Stimulated activated CD8-positive, alpha-beta memory T cell treated with anti-CD3 and anti-CD28 coated beads, Interleukin-12 subunit alpha, Interleukin-12 subunit beta, amount 100 ng/mL, for 24 hours (primary cell): Measurements from ENCODE around the gene CSF2RB.
A peak's percentile ranks its signal among the peaks of the same experiment; 100 is the strongest.
"Not testable (repeated sequence)": the region's sequence is repeated elsewhere in the genome, so short reads cannot be mapped to it uniquely, and the experiment has no call there.

Experiments used
- DNase-seq: peaks from one replicate; pipeline ENCODE4 v3.0.0-alpha.2; 2020; ENCODE audit errors: extremely low read depth

CSF2RB gene

DNA sequence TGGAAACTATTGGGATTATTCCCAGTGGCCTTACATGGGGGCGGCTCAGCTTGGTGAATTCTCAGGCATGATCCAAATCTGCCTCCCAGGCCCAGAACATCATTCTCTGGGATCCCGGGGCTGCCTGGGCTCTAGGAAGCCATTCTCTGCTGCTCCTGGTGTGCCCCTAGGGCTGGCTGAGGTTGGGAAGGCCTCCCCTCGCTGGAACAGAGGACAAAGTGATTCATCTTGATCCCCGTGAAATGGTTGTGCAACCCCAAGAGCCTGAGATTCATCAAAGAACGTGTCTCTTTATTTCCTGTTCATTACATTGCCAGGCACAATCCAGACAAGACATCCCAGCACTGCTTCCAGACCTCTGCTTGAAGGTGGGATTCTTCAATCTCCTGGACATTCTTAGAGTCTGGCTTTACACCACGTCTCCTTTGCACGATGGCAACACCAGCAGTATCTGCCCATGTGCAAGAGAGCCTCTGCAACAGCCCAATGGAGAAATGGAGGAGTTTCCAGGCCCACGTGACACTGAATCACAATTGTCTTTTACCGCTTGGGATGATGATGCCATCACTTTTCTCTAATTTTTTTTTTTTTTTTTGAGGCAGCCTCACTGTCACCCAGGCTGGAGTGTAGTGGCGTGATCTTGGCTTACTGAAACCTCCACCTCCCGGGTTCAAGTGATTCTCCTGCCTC is 53.6 kb downstream of the CSF2RB start:
- DNase-seq = no peak

DNA sequence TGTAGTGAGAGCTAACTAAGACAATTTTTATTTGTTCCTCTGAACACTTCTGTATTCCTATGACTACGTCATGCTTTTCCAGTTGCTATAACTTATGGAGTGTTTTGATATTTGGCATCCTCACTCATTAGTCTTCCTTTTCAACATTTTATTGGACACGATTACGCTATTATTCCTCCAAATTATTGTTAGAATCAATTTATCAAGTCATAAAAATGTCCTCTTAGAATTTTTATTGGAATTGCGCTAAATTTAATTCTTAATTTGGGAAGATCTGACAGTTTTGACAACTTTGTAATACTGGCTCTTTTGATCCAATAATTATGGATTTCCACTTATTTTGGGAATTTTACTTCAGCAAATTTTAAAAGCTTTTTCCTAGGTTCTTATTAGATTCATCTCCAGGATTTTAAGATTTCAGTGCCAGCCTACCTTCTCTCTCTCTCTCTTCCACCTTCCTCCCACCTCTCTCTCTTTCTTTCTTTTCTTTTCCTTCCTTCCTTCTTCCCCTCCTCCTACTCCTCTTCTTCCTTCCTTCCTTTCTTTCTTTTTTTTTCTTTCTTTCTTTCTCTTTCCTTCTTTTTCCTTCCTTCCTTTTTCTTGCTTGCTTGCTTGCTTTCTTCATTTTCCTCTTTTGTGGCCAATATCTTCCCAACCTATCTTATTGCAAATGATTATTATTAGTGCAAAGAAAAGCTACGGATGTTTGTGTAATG is 55.0 kb downstream of the CSF2RB start:
- no peak for DNase-seq

DNA sequence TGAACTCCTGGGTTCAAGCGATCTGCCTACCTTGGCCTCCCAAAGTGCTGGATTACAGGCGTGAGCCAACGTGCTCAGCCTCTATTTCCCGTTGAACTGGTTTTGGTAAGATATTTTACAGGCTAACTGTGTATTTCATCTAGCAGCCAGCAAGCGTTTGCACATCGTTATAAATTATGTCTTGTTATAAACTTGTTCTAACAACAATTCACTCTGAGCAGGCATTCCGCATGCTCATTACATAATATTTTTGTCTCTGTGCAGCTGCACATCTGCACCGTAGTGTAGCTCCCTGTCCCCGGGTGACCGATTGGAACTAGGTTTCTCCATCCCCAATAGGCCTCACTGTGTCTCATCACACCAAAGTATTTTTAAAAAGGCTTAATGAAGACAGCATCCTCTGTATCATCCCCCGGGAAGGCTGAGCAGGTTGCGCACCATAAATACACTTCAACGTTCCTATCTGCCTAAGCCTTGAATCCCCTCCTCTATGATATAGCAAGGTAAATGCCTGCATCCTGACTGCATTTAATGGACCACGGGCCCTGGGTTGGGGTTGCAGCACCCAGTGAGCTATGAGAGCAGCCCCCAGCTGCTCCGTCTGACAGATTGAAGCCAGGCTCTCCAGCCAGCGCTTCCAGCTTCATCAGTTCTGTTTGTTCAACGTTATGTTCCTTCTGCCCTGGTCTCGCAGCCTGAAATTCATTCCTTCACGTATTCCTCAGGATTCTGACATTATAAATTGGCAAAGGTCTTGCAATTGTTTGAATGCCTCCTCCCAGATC is 58.1 kb downstream of the CSF2RB start:
- DNase-seq = no peak

DNA sequence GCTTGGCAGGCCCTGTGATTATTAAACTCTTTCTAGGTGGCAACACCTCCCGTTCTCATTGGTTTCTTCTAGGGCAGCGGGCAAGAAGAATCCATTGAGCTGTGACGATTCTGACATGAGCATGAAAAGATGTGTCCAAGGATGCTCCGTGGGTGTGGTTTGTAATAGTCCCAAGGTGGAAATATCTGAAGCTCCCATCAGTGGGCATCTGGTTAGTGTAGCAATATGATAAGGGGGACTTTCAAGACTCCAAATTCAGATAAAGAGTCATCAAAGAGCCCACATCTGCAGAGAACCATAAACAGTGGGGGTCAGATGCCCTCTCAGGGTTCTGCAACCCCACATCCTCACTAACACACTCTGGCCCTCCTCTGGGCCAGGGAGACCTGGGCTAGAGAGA is 63.2 kb downstream of the CSF2RB start:
- no peak for DNase-seq

DNA sequence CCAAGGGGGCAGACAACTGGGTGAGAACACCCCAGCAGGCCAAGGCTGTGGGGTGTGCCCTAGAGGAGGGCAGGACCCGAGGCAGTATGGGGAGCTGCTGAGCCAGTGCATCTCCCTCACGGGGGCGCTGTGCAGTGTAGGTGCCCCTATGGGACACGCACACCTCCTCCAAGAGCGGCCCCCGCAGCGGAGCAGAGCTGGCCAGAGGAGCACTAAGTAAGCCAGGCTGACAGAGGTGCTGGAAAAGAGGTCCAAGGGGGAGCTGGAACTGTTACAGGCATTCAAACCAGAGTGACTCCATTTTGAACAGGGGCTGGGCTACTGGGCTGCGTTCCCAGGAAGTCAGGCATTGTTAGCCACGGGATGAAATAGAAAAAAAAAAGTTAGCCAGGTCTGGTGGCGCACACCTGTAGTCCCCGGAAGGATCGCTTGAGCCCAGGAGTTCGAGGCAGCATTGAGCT is 64.0 kb downstream of the CSF2RB start:
- peak; percentile 54 for DNase-seq

DNA sequence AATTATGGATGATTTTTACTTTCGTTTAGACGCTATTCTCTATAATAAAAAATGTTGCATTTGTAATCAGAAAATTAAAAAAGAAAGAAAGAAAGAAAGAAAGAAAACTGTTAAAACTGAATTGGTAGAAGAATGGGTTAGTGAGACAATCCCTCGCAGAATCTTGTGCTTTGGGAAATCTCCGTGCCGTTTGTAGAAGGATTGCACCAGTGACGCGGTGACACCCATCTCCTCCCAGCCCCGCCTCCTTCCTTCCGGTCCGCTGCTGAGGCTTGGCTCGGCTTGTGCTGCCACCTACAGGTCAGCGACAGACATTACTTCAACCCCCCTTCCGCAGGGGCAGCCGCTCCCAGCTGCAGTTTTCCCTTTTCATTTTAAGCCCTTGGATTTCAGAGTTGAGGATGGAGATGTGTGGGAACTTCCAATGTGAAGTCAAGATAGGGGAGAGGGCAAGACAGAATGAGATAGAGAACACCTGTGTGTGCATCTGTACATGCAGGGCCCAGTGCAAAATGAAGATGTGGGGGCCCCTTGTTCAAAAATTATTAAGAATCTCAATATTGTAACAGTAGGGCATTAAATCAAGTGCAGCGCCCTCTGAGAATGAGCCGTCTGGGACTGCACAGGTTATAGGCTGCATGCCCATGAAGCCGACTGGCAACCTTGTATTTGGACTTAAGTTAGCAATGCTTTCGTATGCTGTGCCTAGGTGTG is 64.7 kb downstream of the CSF2RB start:
- peak; percentile 71 for DNase-seq

DNA sequence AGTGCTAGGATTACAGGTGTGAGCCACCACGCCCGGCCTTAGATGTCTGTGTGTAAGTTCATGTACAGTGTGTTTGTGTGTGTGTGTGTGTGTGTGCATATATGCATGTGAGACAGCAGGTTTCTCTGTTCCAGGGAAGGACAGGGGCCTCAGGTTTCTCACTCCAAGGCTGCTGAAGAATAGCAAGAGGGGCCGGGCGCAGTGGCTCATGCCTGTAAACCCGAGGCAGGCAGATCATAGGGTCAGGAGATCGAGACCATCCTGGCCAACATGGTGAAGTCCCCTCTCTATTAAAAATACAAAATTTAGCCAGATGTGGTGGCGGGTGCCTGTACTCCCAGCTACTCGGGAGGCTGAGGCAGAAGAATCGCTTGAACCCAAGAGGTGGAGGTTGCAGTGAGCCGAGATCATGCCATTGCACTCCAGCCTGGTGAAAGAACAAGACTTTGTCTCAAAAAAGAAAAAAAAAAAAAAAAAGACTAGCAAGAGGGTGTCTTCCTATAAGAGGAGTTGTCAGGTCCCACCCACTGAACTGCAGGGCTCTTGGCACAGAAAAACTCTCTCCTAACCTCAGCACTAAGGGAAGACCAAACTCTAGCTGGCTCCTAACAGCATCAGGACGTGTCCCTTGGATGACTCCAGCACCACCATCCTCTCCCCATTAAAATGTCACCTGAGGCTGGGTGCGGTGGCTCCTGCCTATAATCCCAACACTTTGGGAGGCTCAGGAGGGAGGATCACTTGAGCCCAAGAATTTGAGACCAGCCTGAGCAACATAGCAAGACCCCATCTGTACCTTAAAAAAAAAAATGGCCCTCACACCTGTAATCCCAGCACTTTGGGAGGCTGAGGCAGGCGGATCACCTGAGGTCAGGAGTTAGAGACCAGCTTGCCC is 65.8 kb downstream of the CSF2RB start:
- DNase-seq = no peak

DNA sequence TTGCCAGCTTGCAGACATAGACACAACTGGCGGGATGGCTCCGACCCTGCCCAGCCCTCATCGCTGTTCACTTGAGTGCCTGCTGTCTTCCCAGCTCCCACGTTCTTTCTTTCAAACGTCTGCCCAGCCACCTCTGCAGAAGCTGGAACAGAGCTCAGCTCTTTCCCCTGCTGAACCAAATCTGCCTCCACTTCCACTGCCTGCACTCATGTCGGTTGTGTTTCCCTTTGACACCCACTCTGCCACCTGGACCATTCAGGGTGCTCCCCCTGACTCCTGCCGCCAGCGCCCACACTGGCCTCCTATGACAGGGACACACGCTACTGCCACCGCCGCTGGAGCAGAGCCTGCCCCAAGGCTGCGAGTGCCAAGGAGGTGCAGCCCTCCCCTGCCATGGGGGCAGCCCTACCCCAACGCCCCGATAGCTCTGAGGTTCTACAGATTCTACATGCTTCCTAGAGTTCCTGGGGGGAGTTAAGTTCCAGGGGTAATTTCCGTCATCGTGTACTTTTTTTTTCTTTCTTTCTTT is 67.9 kb downstream of the CSF2RB start:
- DNase-seq = no peak

DNA sequence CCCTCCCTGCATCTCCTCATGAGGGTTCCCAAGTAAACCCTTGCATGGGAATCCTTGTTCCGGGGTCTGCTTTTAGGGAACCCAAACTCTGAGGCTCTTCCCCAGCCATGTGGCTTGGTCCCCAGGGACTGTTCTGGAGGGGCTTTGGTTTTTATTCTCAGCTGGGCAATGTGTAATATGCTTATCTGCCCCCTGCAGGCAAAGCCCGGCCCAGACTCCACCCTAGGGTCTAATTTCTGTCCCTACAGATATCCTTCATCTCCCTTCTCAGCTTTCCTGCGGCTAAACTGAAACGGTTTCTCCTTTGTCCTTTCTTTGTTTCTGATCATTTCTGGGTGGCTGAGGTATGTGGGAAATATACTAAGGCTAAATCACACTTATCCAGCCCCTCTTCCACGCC is 68.7 kb downstream of the CSF2RB start:
- DNase-seq = no peak

DNA sequence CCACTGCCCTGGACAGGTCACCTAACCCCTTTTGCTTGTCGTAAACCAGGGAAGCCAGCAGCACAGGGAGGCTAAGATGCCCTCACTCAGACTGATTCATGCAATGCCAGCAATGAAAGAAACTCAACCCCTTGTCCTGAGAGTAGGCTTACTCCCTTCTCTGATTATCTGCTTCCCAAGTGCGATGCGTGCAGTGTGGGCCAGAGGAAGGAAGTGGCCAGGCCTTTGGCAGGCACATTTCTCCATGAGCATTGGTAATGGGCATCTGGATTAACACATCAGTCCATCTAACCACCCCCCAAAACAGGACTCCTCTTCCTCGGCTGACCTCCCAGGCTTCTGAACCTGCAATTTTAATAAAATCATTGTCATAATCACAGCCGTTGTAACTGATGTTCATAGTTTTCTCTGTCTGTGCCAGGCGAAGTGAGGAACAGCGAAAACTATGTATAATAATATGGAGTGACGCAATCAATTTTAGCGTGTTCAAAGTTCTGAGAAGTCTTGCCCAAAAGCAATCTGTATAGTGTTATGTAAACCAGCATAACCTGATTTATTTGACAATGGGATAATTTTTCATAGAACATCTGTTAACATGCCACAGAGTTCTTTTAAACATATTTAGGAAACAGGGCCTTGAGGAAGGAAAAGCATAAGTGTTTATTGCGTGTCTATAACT is 71.9 kb downstream of the CSF2RB start:
- no peak for DNase-seq

DNA sequence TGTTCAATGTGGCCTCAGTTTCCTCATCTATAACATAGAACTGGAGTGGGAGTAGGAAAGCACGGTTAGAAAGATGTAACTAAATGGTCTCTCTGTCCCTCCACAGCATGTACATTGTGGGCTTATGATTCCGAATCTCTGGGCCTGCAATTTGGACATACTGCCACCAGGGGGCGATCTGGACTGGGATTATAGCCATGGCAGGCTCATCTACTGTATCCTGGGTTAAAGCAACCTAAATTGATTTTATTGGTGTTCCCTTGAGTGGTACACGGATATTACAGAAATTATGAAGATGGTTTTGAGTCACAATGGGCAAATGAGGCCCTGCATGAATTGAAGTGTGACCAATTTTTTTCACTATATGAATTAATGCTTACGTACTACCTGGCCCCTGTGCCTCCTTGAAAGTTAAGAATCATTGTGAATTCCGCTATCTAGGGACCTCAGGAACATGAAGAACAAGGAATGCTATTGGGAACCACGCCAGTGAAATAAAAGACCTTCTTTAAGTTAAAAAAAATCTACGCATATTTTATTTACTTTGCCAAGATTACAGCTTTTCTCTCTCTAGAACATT is 72.9 kb downstream of the CSF2RB start:
- DNase-seq = peak; percentile 14

DNA sequence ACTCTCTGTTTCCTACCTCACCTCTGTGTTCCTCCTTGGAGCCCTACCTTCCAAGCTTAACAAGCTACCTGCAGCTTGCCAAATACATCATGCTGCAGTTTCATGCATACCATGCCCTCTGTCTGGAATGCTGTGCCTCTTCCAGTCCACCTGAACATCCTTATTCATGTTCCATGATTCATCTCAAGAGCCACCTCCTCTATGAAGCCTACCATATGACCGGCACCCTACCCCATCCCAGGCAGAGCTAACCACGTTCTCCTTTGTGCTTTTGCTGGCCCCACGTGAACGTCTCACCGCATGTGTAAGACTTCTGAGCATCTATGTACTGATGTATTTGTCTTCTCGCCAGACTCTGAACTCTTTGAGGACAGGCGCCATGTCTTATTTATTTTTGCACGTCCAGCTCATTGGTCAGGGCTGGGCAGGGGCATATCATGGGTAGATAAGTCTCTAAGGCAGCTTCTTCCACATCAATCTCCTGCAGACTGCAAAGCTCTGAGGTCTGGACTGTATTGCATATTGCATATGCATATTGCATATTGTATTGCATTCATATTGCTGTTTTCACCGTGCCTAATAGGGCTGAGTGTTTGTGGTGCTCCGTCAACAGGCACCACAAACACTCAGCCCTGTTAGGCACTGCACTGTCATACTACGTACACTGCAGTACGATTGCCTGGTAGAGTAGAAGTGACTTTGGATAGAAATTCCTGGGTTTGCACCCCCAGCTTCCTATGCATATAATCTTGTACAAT is 74.8 kb downstream of the CSF2RB start:
- DNase-seq = no peak

DNA sequence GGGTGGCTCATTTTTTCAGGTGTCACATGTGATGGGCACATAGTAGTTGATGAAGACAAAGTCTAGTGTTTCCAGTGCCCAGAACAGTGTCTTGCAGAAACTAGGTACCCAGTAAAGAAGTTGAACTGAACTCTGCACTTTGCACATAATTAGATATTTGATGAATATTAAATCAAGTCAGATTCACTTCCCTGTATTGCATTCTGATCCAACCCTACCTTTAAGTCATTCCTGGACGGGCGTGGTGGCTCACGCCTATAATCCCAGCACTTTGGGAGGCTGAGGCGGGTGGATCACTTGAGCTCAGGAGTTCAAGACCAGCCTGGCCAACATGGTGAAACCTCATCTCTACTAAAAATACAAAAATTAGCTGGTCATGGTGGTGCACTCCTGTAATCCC is 75.6 kb downstream of the CSF2RB start:
- DNase-seq = not testable (repeated sequence)
